Small intestine (tissue), 7 donors: ENCODE data around the gene ITM2C. TPM values are rescaled to one million over a fixed set of nuclear protein-coding genes. Genes with fewer than 3 reads are reported as not detected.
A peak's percentile ranks its signal among the peaks of the same experiment; 100 is the strongest.

Experiments
- DNase-seq, 2 donors: peaks; one replicate each; pipeline versions ENCODE4 v3.0.0 to v3.0.0-alpha.2; 2013
- FAIRE-seq: peaks from 2 replicates; lab custom pipeline; 2012; peaks lifted over from hg19 to GRCh38; lab: Jason Lieb, UNC
- H3K27ac ChIP-seq, 3 donors: one replicate each; pipeline ENCODE4 v1.5.1; 2013; ENCODE audit warnings: low read length in 2 of 3, mild to moderate bottlenecking in 2 of 3, control low read depth in 1 of 3, inconsistent platforms in 1 of 3, low read depth in 1 of 3, moderate library complexity in 1 of 3
- H3K27me3 ChIP-seq, 3 donors: one replicate each; pipeline ENCODE4 v1.6.1; 2013; ENCODE audit warnings: low read length in 3 of 3, inconsistent platforms in 1 of 3; ENCODE audit not compliant: control insufficient read depth in 3 of 3, insufficient read depth in 3 of 3
- H3K36me3 ChIP-seq, 3 donors: one replicate each; pipeline ENCODE4 v1.6.1; 2013; ENCODE audit warnings: low read length in 3 of 3, inconsistent platforms in 1 of 3, low read depth in 1 of 3, mild to moderate bottlenecking in 1 of 3, moderate library complexity in 1 of 3; ENCODE audit not compliant: control insufficient read depth in 3 of 3, insufficient read depth in 2 of 3
- H3K4me1 ChIP-seq, 3 donors: one replicate each; pipeline ENCODE4 v1.6.1; 2013; ENCODE audit warnings: low read length in 2 of 3, inconsistent platforms in 1 of 3, low read depth in 1 of 3, mild to moderate bottlenecking in 1 of 3, moderate library complexity in 1 of 3; ENCODE audit not compliant: control insufficient read depth in 3 of 3, insufficient read depth in 2 of 3
- H3K4me3 ChIP-seq, 3 donors: one replicate each; pipeline ENCODE4 v1.5.1; 2013; ENCODE audit warnings: low read length in 3 of 3, control low read depth in 1 of 3, inconsistent platforms in 1 of 3, low read depth in 1 of 3, mild to moderate bottlenecking in 1 of 3, moderate library complexity in 1 of 3
- H3K9me3 ChIP-seq, 2 donors: one replicate each; pipeline ENCODE4 v1.6.1; 2013; ENCODE audit warnings: low read depth in 1 of 2, low read length in 1 of 2; ENCODE audit not compliant: control insufficient read depth in 2 of 2, insufficient read depth in 1 of 2
- WGBS, 3 donors: extraction: QIAGEN DNeasy Blood & Tissue Kit; methylation state at CpG; one replicate each; pipeline ENCODE4 v1.1.7; 2013; 5-methylcytosine and 5-hydroxymethylcytosine counted together
- polyA plus RNA-seq, 4 donors: library from polyadenylated mRNA; stranded (reverse) in 3 of 4; unstranded in 1 of 4; fragments of 200-250 nt in 3 of 4; fragments of 120-200 nt in 1 of 4; gene quantifications; one replicate each; pipeline versions ENCODE4 v1.2.1 to v1.2.3, GENCODE V29; 2013
- donor health status: healthy with polysubstance abuse.
- donor health status: control.
- donor health status: control.
- donor health status: Bipolar disorder and iron deficiency.
- donor health status: healthy.

Gene ITM2C
- polyA plus RNA-seq, 4 donors, result 38.9 to 455 (median 168) TPM

GRCh38 chr2:230887342-230887741, 22.6 kb downstream of the ITM2C start:
- H3K4me1 ChIP-seq, result no peaks in the 10 kb centered on the region
- DNase-seq (no peak), FAIRE-seq (no peak)
- H3K4me3 ChIP-seq, result no peak overlapping the region
- 82 to 87% (median 85%) methylated on average over 7 of the region's 7 CpGs for WGBS, 3 donors
- no peaks in the 10 kb centered on the region for H3K36me3 ChIP-seq
- H3K9me3 ChIP-seq, result peaks cover 0 to 6% of the 10 kb centered on the region in 2 donors
- no peak overlapping the region for H3K27ac ChIP-seq
- H3K27me3 ChIP-seq, result no peaks in the 10 kb centered on the region

GRCh38 chr2:230888824-230889400, 24.2 kb downstream of the ITM2C start:
- Histone ChIP-seq H3K27ac (no peak overlapping the region), H3K9me3 (peaks cover 0 to 8% of the 10 kb centered on the region in 2 donors), H3K4me1 (no peaks in the 10 kb centered on the region), H3K27me3 (no peaks in the 10 kb centered on the region), H3K4me3 (no peak overlapping the region), H3K36me3 (no peaks in the 10 kb centered on the region)
- WGBS, 3 donors, result 88 to 95% (median 92%) methylated on average over 14 of the region's 14 CpGs
- FAIRE-seq (no peak), DNase-seq (no peak)

GRCh38 chr2:230889911-230890601, 25.3 kb downstream of the ITM2C start:
- Histone ChIP-seq H3K4me3 (no peak overlapping the region), H3K9me3 (peaks cover 0 to 8% of the 10 kb centered on the region in 2 donors), H3K4me1 (no peaks in the 10 kb centered on the region), H3K27ac (no peak overlapping the region), H3K27me3 (no peaks in the 10 kb centered on the region), H3K36me3 (no peaks in the 10 kb centered on the region)
- no peak for FAIRE-seq
- 63 to 80% (median 69%) methylated on average over 22 of the region's 22 CpGs for WGBS, 3 donors
- DNase-seq, result peak; percentile 44 to 58

GRCh38 chr2:230890646-230891045, 25.9 kb downstream of the ITM2C start:
- no peak overlapping the region for H3K27ac ChIP-seq
- no peak overlapping the region for H3K4me3 ChIP-seq
- no peak for DNase-seq
- no peaks in the 10 kb centered on the region for H3K36me3 ChIP-seq
- peaks cover 0 to 8% of the 10 kb centered on the region in 2 donors for H3K9me3 ChIP-seq
- WGBS, 3 donors, result 90 to 94% (median 93%) methylated on average over 4 of the region's 4 CpGs
- no peak for FAIRE-seq
- peaks cover under 1 to 5% (median 4%) of the 10 kb centered on the region in 3 donors for H3K4me1 ChIP-seq
- H3K27me3 ChIP-seq, result no peaks in the 10 kb centered on the region

GRCh38 chr2:230891064-230891463, 26.3 kb downstream of the ITM2C start:
- H3K36me3 ChIP-seq, result no peaks in the 10 kb centered on the region
- 54 to 58% (median 56%) methylated on average over 5 of the region's 5 CpGs for WGBS, 3 donors
- H3K27me3 ChIP-seq, result no peaks in the 10 kb centered on the region
- no peak overlapping the region for H3K4me3 ChIP-seq
- FAIRE-seq, result no peak
- peaks cover 2 to 5% (median 4%) of the 10 kb centered on the region in 3 donors for H3K4me1 ChIP-seq
- DNase-seq, result no peak
- peaks cover 0 to 8% of the 10 kb centered on the region in 2 donors for H3K9me3 ChIP-seq
- H3K27ac ChIP-seq, result no peak overlapping the region

- DNase-seq (no peak), FAIRE-seq (no peak)
- WGBS, 3 donors, result 63 to 74% (median 66%) methylated on average over 6 of the region's 6 CpGs
- peaks cover 5% of the 10 kb centered on the region in 3 donors for H3K4me1 ChIP-seq
- no peak overlapping the region for H3K4me3 ChIP-seq
- H3K27me3 ChIP-seq, result no peaks in the 10 kb centered on the region
- peaks cover 0 to 8% of the 10 kb centered on the region in 2 donors for H3K9me3 ChIP-seq
- H3K27ac ChIP-seq, result no peak overlapping the region
- H3K36me3 ChIP-seq, result no peaks in the 10 kb centered on the region
These were observed 26.8 kb downstream of the ITM2C start for GRCh38 chr2:230891509-230891908.

GRCh38 chr2:230893338-230893737, 28.6 kb downstream of the ITM2C start:
- no peak for DNase-seq
- peaks cover 5% of the 10 kb centered on the region in 3 donors for H3K4me1 ChIP-seq
- FAIRE-seq, result no peak
- no peak overlapping the region for H3K27ac ChIP-seq
- H3K36me3 ChIP-seq, result no peaks in the 10 kb centered on the region
- H3K27me3 ChIP-seq, result no peaks in the 10 kb centered on the region
- 46 to 77% (median 72%) methylated on average over 6 of the region's 6 CpGs for WGBS, 3 donors
- no peak overlapping the region for H3K4me3 ChIP-seq
- peaks cover 0 to 8% of the 10 kb centered on the region in 2 donors for H3K9me3 ChIP-seq

- H3K4me3 ChIP-seq, result no peak overlapping the region
- peaks cover 0 to 5% of the 10 kb centered on the region in 2 donors for H3K9me3 ChIP-seq
- DNase-seq (no peak), FAIRE-seq (no peak)
- 67 to 85% (median 76%) methylated on average over 19 of the region's 19 CpGs for WGBS, 3 donors
- no peaks in the 10 kb centered on the region for H3K36me3 ChIP-seq
- peak overlapping the region in 1 of 3 donors; percentile 25 for H3K27ac ChIP-seq
- H3K4me1 ChIP-seq, result peaks cover 5% of the 10 kb centered on the region in 3 donors
- no peaks in the 10 kb centered on the region for H3K27me3 ChIP-seq
These were observed 29.4 kb downstream of the ITM2C start for GRCh38 chr2:230893841-230894781.
